ENCODE measurements around the gene USP22.
"Not testable (repeated sequence)": the region's sequence is repeated elsewhere in the genome, so short reads cannot be mapped to it uniquely, and the experiment has no call there.

USP22 gene

GRCh38 chr17:20987511-20987910, 55.3 kb downstream of the USP22 start:
- no peak for DNase-seq (ENCODE audit: low read depth)

DNA sequence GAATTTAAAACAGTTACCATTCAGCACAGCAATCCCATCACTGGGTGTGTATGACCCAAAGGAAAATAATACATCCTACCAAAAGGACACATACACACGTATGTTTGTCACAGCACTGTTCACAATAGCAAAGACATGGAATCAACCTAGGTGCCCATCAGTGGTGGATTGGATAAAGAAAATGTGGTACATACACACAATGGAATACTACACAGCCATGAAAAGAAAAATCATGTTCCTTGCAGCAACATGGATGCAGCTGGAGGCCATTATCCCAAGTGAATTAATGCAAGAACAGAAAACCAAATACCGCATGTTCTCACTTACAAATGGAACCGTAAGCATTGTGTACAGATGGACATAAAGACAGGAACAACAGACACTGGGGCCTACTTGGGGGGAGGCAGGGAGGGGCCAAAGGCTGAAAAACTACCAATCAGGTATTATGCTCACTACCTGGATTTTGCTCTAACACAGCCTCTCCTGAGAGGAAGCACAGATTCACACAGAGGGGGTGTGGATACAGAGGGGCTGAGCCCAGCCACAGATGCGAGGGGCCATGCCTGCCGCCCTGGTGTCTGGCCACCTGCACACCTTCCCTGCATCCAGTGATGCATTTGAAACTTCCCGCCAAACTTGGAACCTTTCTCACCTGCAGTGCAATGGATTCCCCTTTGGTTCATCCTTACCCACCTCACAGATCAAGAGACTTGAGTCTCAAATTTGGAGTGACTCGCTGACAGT, 55.9 kb downstream of the USP22 start:
- DNase-seq (ENCODE audit: low read depth): no peak

GRCh38 chr17:20983359-20983637, 59.5 kb downstream of the USP22 start:
- DNase-seq (ENCODE audit: low read depth): no peak

- no peak for DNase-seq (ENCODE audit: low read depth)
Measured at GRCh38 chr17:20982589-20983358, 60.0 kb downstream of the USP22 start.

DNA sequence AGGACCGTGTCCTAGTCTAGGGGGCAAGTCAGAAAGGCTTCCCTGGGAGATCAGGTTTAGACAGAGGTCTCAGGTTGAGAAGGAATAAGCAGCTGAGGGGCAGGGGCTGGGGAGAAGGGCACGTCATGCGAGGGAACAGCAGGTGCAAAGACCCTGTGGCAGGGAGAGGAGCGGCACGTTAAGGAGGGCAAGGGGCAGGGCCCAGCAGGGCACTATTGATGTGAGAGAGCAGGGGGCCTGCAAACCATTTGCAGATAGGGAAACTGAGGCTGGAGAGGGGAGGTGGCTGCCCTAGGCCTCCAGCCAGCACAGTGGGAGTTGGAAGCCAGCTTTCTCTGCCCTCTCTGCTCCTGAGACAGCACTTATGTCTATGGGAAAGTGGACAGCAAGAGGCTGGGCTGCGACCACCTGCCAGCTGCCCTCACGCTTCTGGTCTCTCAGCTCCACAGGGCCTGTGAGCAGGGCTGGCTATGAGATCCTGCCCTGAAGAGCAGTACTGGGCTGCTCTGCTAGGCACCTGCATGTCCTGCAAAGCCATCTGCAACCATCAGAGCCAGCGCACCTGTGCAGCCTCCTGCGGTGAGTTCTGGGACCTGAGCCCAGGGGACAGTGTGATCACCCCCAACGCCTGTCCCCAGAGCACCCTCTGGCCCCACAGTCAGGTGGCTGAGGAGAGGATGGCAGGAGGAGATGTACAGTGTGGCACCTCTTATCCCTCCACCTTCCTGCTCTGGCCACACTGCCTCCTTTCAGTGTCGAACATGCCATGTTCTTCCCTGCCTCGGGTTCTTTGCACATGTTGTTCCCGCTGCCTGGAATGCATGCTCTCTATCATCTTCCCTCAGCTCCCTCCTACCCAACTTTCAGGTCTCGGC, 61.5 kb downstream of the USP22 start:
- DNase-seq (ENCODE audit: low read depth): no peak

- no peak for DNase-seq (ENCODE audit: low read depth)
Measured at GRCh38 chr17:20979792-20980083, 63.1 kb downstream of the USP22 start.

GRCh38 chr17:20979007-20979791, 63.6 kb downstream of the USP22 start:
- DNase-seq (ENCODE audit: low read depth): peak; percentile 37

- not testable (repeated sequence) for DNase-seq (ENCODE audit: low read depth)
Measured at GRCh38 chr17:20977609-20978253, 65.1 kb downstream of the USP22 start.

- DNase-seq (ENCODE audit: low read depth): no peak
Measured at GRCh38 chr17:20975566-20975965, 67.2 kb downstream of the USP22 start.

DNA sequence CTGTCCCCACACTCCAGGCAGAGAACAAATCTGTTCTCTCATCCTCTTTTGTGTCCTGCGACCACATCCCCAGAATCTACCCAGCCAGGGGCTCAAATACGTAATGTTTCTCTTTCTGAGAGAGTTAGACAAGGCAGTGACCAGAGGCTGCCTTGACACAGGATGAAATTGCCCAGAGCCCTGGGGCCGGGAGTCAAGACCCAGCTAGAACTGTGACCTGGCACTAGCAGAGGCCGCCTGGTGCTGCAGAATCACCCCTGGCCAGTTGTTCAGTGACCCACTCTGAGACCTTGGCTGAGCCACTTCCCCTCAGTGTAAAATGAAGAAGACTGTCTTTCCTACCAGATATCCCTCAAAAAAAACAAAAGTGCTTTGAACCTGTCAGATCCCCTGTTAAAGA, 72.5 kb downstream of the USP22 start:
- DNase-seq (ENCODE audit: low read depth): no peak

GRCh38 chr17:20968913-20969616, 73.7 kb downstream of the USP22 start:
- DNase-seq (ENCODE audit: low read depth): no peak

- no peak for DNase-seq (ENCODE audit: low read depth)
Measured at GRCh38 chr17:20967776-20968175, 75.0 kb downstream of the USP22 start.

- DNase-seq (ENCODE audit: low read depth): no peak
Measured at GRCh38 chr17:20966870-20967269, 75.9 kb downstream of the USP22 start.

DNA sequence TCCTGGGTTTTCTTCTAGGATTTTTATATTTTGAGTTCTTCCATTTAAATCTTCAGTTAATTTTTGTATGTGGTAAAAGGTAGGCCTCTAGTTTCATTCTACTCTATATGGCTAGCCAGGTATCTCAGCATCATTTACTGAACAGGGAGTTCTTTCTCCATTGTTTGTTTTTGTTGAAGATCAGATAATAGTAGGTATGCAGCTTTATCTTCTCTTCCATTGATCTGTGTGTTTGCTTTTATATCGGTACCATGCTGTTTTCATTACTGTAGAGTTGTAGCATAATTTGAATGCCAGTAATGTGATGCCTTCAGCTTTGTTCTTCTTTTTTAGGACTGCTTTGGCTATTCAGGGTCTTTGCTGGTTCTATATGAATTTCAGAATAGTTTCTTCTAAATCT, 77.3 kb downstream of the USP22 start:
- DNase-seq (ENCODE audit: low read depth): no peak

GRCh38 chr17:20961586-20961985, 81.2 kb downstream of the USP22 start:
- DNase-seq (ENCODE audit: low read depth): no peak

- no peak for DNase-seq (ENCODE audit: low read depth)
Measured at GRCh38 chr17:20960871-20961270, 81.9 kb downstream of the USP22 start.

GRCh38 chr17:20955427-20956323, 87.1 kb downstream of the USP22 start:
- no peak for DNase-seq (ENCODE audit: low read depth)

GRCh38 chr17:20954794-20955193, 88.0 kb downstream of the USP22 start:
- DNase-seq (ENCODE audit: low read depth): no peak

- no peak for DNase-seq (ENCODE audit: low read depth)
Measured at GRCh38 chr17:20952183-20952582, 90.6 kb downstream of the USP22 start.

Measured in CMK (cell line).